Measurements from ENCODE around the gene ABCC5.

DNA sequence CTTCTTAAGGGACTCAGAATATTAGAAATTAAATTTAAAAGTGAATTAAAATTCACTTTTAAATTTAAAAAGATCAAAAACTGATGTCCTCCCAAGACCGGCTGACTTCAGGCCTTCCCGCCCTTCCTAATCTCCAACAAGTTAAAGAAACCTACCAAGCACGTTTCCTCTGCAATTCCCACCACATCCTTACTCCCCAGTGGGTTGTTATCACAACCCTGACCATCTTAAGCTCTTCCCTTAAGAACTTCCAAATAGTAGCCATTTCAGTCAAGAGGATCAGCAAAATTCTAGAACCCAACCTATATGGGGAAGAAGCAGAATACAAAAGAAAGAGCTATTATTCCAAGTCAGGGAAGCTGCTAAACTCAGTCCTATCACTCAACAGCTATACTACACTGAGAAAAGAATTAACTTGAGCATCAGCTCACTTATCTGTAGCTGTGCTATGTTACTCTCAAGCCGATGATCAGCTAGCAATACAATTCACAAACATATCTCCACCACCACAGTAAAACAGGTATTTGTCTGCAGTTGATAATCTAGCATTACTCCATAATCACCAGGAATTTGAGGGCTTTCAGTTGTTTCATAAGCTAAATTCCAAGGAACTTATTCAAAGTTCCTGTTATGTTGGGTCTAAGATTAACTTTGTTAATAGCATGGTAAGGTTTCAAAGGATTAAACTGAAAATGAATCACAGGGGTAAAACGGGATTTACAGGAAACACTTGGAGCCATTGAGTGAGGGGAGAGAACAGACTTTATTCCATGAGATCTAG lies 14.3 kb downstream of the ABCC5 start:
- TF ChIP-seq TAF1 (IDR thresholded peaks at IDR 0.05; ENCODE audit: borderline replicate concordance, insufficient read depth, low read length) = no peak
- TF ChIP-seq POLR2AphosphoS5 (IDR thresholded peaks at IDR 0.05; ENCODE audit: low read depth, low read length) = no peak
- TF ChIP-seq FOXP2 (optimal IDR thresholded peaks at IDR 0.05; ENCODE audit: borderline replicate concordance, extremely low read depth, extremely low read length, insufficient read depth) = no peak

All from PFSK-1 (cell line).